HepG2 (cell line): ENCODE data around the gene TRAPPC12. TPM values are rescaled to one million over a fixed set of nuclear protein-coding genes. Genes with fewer than 3 reads are reported as not detected.
A peak's percentile ranks its signal among the peaks of the same experiment; 100 is the strongest.

Source experiments
- HDAC2 ChIP-seq: sonication (generic); formaldehyde crosslinking; IDR thresholded peaks from 2 replicates; pipeline ENCODE4 v1.4.0; 2020; ENCODE audit warnings: missing genetic modification reagents
- MAFK ChIP-seq, 2 experiments: IDR thresholded peaks in 1 of 2; conservative IDR thresholded peaks in 1 of 2; 2 replicates each; pipeline ENCODE4 v1.6.1; 2011; ENCODE audit warnings: improper control_type of control experiment in 2 of 2, low read length in 2 of 2
- MED1 ChIP-seq: sonication (generic); formaldehyde crosslinking; IDR thresholded peaks from 2 replicates; pipeline ENCODE4 v1.4.0; 2020; ENCODE audit warnings: missing genetic modification reagents
- SNRNP70 ChIP-seq: fragments of 200-400 bp; formaldehyde crosslinking; IDR thresholded peaks from 2 replicates; pipeline ENCODE4 v1.6.1; 2017; ENCODE audit warnings: mild to moderate bottlenecking, low read depth, low read length, moderate library complexity
- ZBTB20 ChIP-seq: sonication (generic); formaldehyde crosslinking; IDR thresholded peaks from 2 replicates; pipeline ENCODE4 v1.8.1; 2023; ENCODE audit warnings: missing genetic modification reagents, low read depth, mild to moderate bottlenecking, borderline replicate concordance
- ZMYM4 ChIP-seq: sonication (generic); formaldehyde crosslinking; IDR thresholded peaks from 2 replicates; pipeline ENCODE4 v1.8.1; 2023; ENCODE audit warnings: mild to moderate bottlenecking, missing genetic modification reagents
- ZNF776 ChIP-seq: sonication (generic); formaldehyde crosslinking; IDR thresholded peaks from 2 replicates; pipeline ENCODE4 v1.4.0; 2020; ENCODE audit warnings: mild to moderate bottlenecking, missing genetic modification reagents
- polyA plus RNA-seq, 8 experiments: library from polyadenylated mRNA; depleted of rRNA in 3 of 8; stranded (reverse) in 7 of 8; unstranded in 1 of 8; fragments of >200 nt; fragmentation: Illumina TruSeq in 4 of 8; extraction: Trizol in 4 of 8; gene quantifications; 2 replicates each; pipeline versions ENCODE4 v1.2.1 to v1.2.3, GENCODE V29; 2011 to 2016; ENCODE audit warnings: low read depth in 4 of 8, missing spikeins in 1 of 8, mixed read lengths in 1 of 8; ENCODE audit not compliant: insufficient read depth in 1 of 8
- total RNA-seq, 5 experiments: library from RNA; depleted of rRNA; stranded (reverse); fragments of >200 nt; fragmentation: Illumina TruSeq; extraction: Trizol; gene quantifications; 2 replicates each; pipeline ENCODE4 v1.2.3, GENCODE V29; 2016; ENCODE audit warnings: low read depth in 1 of 5
- TF ChIP-seq, protein P1 (sequence below): sonication (generic); formaldehyde crosslinking; IDR thresholded peaks from 2 replicates; pipeline ENCODE4 v1.4.0; 2020; ENCODE audit warnings: missing genetic modification reagents
- TF ChIP-seq, protein P2 (sequence below): sonication (generic); formaldehyde crosslinking; IDR thresholded peaks from 2 replicates; pipeline ENCODE4 v1.8.1; 2023; ENCODE audit warnings: mild to moderate bottlenecking, missing genetic modification reagents
- TF ChIP-seq, protein P3 (sequence below): sonication (generic); formaldehyde crosslinking; IDR thresholded peaks from 2 replicates; pipeline ENCODE4 v1.9.0; 2021; ENCODE audit warnings: missing genetic modification reagents, mild to moderate bottlenecking, borderline replicate concordance
- TF ChIP-seq, protein P4 (sequence below): IDR thresholded peaks from 2 replicates; pipeline ENCODE4 v1.4.0; 2020; ENCODE audit warnings: mild to moderate bottlenecking, missing genetic modification reagents
- TF ChIP-seq, protein P5 (sequence below), 2 experiments: sonication (generic) in 1 of 2; formaldehyde crosslinking in 1 of 2; IDR thresholded peaks; 2 replicates each; pipeline versions ENCODE4 v1.6.1 to v1.9.0; 2014 to 2022; ENCODE audit warnings: antibody characterized with exemption in 1 of 2, borderline replicate concordance in 1 of 2, inconsistent platforms in 1 of 2, low read depth in 1 of 2, missing genetic modification reagents in 1 of 2

Gene TRAPPC12
- total and polyA plus RNA-seq, 2 of the 13 experiments (the other 11 are each of a cell fraction or from before 2014, with no cell fraction given), result 46.4 to 97.7 TPM

DNA sequence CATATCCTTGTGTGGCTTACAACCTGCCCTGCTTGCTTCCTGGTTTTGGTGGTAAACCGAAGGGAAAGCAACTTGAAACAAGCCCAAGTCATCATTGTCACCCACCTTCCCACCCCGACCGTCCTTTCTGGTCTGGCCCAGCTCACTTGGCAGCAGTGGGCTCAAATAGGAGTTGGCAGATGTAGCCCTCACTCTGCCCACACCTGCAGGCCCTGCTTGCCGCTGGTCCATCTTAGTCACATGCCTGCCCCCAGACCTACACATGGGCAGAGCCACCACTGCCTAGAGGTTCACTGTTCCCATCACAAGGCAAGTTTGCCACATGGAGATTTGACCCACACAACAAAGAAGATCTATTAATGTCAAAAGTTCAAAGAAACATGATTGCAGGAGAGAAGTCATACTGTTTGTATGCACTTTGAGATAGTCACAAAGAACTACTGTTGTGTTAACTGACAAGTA lies 11.2 kb upstream of the TRAPPC12 start (continued):
- TF ChIP-seq ZNF776 (no peak), MED1 (CRISPR knock-in tag) (no peak), SNRNP70 (no peak), ZMYM4 (CRISPR knock-in tag) (0 out of 2 replicates have a peak, but pooled peaks have one; percentile 31), ZBTB20 (CRISPR knock-in tag) (peak; percentile 65; the same call in 1 of the 2 replicates), HDAC2 (peak; percentile 37; the same call in 1 of the 2 replicates), MAFK (conservative IDR thresholded peaks at IDR 0.05 in 1 of 2, IDR thresholded peaks at IDR 0.05 in 1 of 2; ENCODE audit: low read length in 2 of 2) (no peak)
- TF ChIP-seq, protein P1, sequence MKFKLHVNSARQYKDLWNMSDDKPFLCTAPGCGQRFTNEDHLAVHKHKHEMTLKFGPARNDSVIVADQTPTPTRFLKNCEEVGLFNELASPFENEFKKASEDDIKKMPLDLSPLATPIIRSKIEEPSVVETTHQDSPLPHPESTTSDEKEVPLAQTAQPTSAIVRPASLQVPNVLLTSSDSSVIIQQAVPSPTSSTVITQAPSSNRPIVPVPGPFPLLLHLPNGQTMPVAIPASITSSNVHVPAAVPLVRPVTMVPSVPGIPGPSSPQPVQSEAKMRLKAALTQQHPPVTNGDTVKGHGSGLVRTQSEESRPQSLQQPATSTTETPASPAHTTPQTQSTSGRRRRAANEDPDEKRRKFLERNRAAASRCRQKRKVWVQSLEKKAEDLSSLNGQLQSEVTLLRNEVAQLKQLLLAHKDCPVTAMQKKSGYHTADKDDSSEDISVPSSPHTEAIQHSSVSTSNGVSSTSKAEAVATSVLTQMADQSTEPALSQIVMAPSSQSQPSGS, result no peak
- TF ChIP-seq, protein P2, sequence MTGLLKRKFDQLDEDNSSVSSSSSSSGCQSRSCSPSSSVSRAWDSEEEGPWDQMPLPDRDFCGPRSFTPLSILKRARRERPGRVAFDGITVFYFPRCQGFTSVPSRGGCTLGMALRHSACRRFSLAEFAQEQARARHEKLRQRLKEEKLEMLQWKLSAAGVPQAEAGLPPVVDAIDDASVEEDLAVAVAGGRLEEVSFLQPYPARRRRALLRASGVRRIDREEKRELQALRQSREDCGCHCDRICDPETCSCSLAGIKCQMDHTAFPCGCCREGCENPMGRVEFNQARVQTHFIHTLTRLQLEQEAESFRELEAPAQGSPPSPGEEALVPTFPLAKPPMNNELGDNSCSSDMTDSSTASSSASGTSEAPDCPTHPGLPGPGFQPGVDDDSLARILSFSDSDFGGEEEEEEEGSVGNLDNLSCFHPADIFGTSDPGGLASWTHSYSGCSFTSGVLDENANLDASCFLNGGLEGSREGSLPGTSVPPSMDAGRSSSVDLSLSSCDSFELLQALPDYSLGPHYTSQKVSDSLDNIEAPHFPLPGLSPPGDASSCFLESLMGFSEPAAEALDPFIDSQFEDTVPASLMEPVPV (CRISPR knock-in tag), result peak; percentile 71
- TF ChIP-seq, protein P3, sequence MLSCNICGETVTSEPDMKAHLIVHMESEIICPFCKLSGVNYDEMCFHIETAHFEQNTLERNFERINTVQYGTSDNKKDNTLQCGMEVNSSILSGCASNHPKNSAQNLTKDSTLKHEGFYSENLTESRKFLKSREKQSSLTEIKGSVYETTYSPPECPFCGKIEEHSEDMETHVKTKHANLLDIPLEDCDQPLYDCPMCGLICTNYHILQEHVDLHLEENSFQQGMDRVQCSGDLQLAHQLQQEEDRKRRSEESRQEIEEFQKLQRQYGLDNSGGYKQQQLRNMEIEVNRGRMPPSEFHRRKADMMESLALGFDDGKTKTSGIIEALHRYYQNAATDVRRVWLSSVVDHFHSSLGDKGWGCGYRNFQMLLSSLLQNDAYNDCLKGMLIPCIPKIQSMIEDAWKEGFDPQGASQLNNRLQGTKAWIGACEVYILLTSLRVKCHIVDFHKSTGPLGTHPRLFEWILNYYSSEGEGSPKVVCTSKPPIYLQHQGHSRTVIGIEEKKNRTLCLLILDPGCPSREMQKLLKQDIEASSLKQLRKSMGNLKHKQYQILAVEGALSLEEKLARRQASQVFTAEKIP (CRISPR knock-in tag), result no peak
- TF ChIP-seq, protein P4, sequence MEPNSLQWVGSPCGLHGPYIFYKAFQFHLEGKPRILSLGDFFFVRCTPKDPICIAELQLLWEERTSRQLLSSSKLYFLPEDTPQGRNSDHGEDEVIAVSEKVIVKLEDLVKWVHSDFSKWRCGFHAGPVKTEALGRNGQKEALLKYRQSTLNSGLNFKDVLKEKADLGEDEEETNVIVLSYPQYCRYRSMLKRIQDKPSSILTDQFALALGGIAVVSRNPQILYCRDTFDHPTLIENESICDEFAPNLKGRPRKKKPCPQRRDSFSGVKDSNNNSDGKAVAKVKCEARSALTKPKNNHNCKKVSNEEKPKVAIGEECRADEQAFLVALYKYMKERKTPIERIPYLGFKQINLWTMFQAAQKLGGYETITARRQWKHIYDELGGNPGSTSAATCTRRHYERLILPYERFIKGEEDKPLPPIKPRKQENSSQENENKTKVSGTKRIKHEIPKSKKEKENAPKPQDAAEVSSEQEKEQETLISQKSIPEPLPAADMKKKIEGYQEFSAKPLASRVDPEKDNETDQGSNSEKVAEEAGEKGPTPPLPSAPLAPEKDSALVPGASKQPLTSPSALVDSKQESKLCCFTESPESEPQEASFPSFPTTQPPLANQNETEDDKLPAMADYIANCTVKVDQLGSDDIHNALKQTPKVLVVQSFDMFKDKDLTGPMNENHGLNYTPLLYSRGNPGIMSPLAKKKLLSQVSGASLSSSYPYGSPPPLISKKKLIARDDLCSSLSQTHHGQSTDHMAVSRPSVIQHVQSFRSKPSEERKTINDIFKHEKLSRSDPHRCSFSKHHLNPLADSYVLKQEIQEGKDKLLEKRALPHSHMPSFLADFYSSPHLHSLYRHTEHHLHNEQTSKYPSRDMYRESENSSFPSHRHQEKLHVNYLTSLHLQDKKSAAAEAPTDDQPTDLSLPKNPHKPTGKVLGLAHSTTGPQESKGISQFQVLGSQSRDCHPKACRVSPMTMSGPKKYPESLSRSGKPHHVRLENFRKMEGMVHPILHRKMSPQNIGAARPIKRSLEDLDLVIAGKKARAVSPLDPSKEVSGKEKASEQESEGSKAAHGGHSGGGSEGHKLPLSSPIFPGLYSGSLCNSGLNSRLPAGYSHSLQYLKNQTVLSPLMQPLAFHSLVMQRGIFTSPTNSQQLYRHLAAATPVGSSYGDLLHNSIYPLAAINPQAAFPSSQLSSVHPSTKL (CRISPR knock-in tag), result peak; percentile 53
- TF ChIP-seq, protein P5, sequence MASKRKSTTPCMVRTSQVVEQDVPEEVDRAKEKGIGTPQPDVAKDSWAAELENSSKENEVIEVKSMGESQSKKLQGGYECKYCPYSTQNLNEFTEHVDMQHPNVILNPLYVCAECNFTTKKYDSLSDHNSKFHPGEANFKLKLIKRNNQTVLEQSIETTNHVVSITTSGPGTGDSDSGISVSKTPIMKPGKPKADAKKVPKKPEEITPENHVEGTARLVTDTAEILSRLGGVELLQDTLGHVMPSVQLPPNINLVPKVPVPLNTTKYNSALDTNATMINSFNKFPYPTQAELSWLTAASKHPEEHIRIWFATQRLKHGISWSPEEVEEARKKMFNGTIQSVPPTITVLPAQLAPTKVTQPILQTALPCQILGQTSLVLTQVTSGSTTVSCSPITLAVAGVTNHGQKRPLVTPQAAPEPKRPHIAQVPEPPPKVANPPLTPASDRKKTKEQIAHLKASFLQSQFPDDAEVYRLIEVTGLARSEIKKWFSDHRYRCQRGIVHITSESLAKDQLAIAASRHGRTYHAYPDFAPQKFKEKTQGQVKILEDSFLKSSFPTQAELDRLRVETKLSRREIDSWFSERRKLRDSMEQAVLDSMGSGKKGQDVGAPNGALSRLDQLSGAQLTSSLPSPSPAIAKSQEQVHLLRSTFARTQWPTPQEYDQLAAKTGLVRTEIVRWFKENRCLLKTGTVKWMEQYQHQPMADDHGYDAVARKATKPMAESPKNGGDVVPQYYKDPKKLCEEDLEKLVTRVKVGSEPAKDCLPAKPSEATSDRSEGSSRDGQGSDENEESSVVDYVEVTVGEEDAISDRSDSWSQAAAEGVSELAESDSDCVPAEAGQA (IDR thresholded peaks at IDR 0.05; ENCODE audit: low read depth), result no peak
- TF ChIP-seq, protein P5 (CRISPR knock-in tag; IDR thresholded peaks at IDR 0.05; ENCODE audit: borderline replicate concordance), result no peak
